ENCODE results near the gene RAP1A. TPM values are rescaled to one million over a fixed set of nuclear protein-coding genes. Genes with fewer than 3 reads are reported as not detected.

The RAP1A gene
- total and polyA plus RNA-seq, 2 donors (not counting 3 experiments of a cell fraction or from before 2014, with no cell fraction given): 17.8 to 56.4 TPM

DNA sequence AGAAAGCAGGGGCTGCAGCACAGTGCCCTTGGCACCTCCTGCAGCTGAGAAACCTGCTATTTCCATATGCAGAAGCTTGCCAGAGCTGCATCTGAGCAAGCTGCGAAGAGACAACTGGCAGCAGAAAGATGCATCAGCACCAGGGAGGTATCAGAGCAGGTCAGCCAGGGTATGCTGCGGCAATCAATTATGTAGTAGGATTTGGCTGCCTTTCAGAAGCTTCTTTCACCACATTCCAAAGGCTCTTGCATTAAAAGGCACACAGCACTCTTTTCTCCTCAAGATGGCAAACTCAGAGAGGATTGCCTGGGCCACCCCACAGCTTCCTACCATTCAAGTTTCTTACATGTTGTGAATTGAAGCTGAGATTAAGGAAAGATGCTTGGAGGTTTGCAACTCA, 47.6 kb upstream of the RAP1A start:
- no peak for FAIRE-seq

More for the DNA sequence above, 47.6 kb upstream of the RAP1A start:
- Histone ChIP-seq H3K9me1 (replicated peaks; ENCODE audit: control insufficient read depth, extremely low read depth, insufficient read depth, low read length) (no peaks in the 10 kb centered on the region), H3K4me1 (ENCODE audit: control insufficient read depth, extremely low read depth, insufficient read depth, low read length) (no peaks in the 10 kb centered on the region), H4K20me1 (replicated peaks; ENCODE audit: control insufficient read depth, extremely low read depth, insufficient read depth, low read length) (no peaks in the 10 kb centered on the region), H3K27me3 (ENCODE audit: control insufficient read depth in 2 of 2, insufficient read depth in 2 of 2, low read length in 2 of 2) (peaks cover 2 to 6% of the 10 kb centered on the region in 2 experiments), H3K79me2 (ENCODE audit: control insufficient read depth, insufficient read depth, low read length) (no peaks in the 10 kb centered on the region), H3K36me3 (ENCODE audit: control insufficient read depth in 2 of 2, extremely low read depth in 1 of 2, insufficient read depth in 2 of 2, low read length in 2 of 2) (no peaks in the 10 kb centered on the region), H3K4me2 (ENCODE audit: insufficient read depth, low read length) (no peak overlapping the region), H3K9me3 (replicated peaks; ENCODE audit: control insufficient read depth, insufficient read depth, low read length) (no peaks in the 10 kb centered on the region), H3K9ac (replicated peaks; ENCODE audit: extremely low read depth, insufficient read depth, low read length) (no peak overlapping the region), H2AFZ (ENCODE audit: low read depth, low read length) (no peak overlapping the region), H3K27ac (ENCODE audit: insufficient read depth, low read depth, low read length) (no peak overlapping the region), H3K4me3 (replicated peaks in 1 of 3; ENCODE audit: insufficient read depth in 1 of 3, low read depth in 1 of 3, low read length in 3 of 3) (no peak overlapping the region)
- POLR2A ChIA-PET: no interaction called here
- dilution Hi-C loops (cut with MboI; ENCODE audit: extremely low pct_ligation_motif_present, low sequenced_read_pairs): no loop called here
- CTCF ChIA-PET: interaction anchor here (0.6 to 1.9 kb wide), 5 partner anchors 8 to 64 kb away, joined by 3 to 8 read pairs (median 3); no protein-coding TSS in a partner anchor
- intact Hi-C loops (cut with micrococcal nuclease): no loop called here
- TF ChIP-seq POLR2AphosphoS5 (IDR thresholded peaks at IDR 0.05; ENCODE audit: insufficient read depth, low read depth, low read length): no peak
- TF ChIP-seq EZH2 (IDR thresholded peaks at IDR 0.05; ENCODE audit: borderline replicate concordance, low read depth, low read length, severe bottlenecking): no peak
- TF ChIP-seq, protein P1, sequence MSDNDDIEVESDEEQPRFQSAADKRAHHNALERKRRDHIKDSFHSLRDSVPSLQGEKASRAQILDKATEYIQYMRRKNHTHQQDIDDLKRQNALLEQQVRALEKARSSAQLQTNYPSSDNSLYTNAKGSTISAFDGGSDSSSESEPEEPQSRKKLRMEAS (IDR thresholded peaks at IDR 0.05; ENCODE audit: insufficient read depth, insufficient read length): no peak
- TF ChIP-seq FOS (IDR thresholded peaks at IDR 0.05; ENCODE audit: borderline replicate concordance, insufficient read depth, low read length): no peak
- TF ChIP-seq GATA2 (IDR thresholded peaks at IDR 0.05; ENCODE audit: insufficient read depth, insufficient read length, low read depth, low read length): no peak
- TF ChIP-seq POLR2A (IDR thresholded peaks at IDR 0.05; ENCODE audit: low read depth, low read length): no peak
- no peak for TF ChIP-seq JUN (IDR thresholded peaks at IDR 0.05; ENCODE audit: borderline replicate concordance, insufficient read depth, insufficient read length, low read depth)
- TF ChIP-seq, protein P2, sequence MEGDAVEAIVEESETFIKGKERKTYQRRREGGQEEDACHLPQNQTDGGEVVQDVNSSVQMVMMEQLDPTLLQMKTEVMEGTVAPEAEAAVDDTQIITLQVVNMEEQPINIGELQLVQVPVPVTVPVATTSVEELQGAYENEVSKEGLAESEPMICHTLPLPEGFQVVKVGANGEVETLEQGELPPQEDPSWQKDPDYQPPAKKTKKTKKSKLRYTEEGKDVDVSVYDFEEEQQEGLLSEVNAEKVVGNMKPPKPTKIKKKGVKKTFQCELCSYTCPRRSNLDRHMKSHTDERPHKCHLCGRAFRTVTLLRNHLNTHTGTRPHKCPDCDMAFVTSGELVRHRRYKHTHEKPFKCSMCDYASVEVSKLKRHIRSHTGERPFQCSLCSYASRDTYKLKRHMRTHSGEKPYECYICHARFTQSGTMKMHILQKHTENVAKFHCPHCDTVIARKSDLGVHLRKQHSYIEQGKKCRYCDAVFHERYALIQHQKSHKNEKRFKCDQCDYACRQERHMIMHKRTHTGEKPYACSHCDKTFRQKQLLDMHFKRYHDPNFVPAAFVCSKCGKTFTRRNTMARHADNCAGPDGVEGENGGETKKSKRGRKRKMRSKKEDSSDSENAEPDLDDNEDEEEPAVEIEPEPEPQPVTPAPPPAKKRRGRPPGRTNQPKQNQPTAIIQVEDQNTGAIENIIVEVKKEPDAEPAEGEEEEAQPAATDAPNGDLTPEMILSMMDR (IDR thresholded peaks at IDR 0.05; ENCODE audit: extremely low read depth in 1 of 2, insufficient read depth in 1 of 2, low read depth in 1 of 2, low read length in 2 of 2): no peak
- no peak for TF ChIP-seq MYC (IDR thresholded peaks at IDR 0.05; ENCODE audit: low read depth, low read length)
- BruUV-seq (replicated peaks): no TSS peak
- DNase-seq (ENCODE audit: low read depth, low spot score): no peak
